KG1 (cell line): ENCODE results near the gene ZNF575.
"Not testable (repeated sequence)": the region's sequence is repeated elsewhere in the genome, so short reads cannot be mapped to it uniquely, and the experiment has no call there.

ENCODE experiments used
- DNase-seq: peaks from one replicate; lab custom pipeline; 2025; lab: John Stamatoyannopoulos, UW

Gene ZNF575

DNA sequence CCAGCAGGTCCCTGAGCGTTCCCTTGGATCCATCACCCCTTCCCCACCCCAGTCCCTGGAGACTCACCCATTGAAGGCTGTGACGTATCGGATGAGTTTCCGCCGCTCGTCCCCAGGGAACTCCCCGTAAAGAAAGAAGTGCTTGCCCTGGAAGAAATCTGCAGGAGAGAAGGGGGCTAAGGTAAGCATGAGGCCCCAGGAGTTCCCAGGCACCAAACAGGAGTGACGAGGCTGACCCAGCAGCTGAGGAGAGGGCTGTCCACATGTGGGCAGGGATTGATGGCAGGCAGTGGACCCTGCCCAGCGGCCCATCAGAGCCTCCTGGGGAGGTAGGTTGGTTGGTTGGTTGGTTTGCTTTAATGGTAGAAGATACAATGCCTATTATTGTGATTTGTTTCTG lies 11.1 kb downstream of the ZNF575 start:
- DNase-seq, result no peak

DNA sequence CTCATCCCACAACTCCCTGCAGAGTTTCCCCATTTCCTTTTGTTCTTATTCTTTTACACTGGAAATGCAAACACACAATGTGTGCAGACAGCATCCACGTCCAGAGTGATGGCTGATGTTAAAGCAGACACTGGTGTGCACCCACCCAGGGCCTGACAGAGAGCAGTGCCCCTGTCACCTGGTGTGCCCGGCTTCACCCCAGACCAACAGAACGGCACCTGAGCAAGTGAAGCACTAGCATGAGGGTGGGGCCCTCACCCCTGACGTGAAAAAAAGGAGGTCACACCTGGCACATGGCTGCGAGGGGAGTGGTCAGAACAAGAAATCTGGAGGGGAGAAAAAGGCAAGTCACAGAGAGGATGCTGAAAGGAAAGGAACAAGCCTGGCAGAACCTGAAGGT lies 12.3 kb downstream of the ZNF575 start:
- DNase-seq, result no peak

GRCh38 chr19:43545981-43546380 lies 13.0 kb downstream of the ZNF575 start:
- no peak for DNase-seq

- DNase-seq, result no peak
Observed at GRCh38 chr19:43546581-43546980, 13.6 kb downstream of the ZNF575 start.

DNA sequence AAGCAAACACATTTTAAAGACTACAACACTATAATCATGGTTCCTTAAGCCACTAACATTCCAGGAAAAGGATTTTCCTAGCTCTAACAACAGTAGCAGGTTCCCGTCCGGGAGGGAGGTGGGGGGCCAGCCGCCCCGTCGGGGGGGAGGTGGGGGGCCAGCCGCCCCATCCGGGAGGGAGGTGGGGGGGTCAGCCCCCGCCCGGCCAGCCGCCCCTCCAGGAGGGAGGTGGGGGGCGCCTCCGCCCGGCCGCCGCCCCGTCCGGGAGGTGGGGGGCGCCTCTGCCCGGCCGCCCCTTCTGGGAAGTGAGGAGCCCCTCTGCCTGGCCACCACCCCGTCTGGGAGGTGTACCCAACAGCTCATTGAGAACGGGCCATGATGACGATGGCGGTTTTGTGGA lies 14.9 kb downstream of the ZNF575 start:
- DNase-seq, result not testable (repeated sequence)

DNA sequence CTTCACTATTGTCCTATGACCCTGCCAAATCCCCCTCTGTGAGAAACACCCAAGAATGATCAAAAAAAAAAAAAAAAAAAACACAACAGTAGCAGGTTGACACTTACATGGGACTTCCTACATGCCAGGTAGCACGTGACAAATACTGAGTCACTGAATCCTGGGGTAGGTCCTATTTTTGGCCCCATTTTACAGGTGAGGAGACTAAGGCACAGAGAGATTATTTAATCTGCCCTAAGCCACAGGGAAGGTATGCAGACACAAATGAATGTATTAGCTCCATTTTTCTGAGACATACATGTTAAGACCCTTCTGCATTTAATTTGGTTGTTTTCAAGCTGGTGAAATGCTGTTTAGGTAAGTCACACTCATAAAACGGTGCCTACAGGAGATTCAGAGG lies 15.7 kb downstream of the ZNF575 start:
- no peak for DNase-seq

- DNase-seq, result no peak
Observed at GRCh38 chr19:43551399-43552197, 18.6 kb downstream of the ZNF575 start.

DNA sequence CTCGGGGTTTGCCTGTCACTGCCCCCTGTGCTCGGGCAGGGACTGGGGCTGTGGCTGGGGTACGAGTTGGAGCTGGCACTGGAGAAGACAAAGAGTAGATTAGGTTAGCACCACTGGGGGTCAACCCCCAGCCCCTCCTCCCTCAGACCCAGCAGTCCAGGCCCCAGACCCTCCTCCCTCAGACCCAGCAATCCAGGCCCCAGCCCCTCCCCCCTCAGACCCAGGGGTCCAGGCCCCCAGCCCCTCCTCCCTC lies 19.1 kb downstream of the ZNF575 start:
- no peak for DNase-seq

DNA sequence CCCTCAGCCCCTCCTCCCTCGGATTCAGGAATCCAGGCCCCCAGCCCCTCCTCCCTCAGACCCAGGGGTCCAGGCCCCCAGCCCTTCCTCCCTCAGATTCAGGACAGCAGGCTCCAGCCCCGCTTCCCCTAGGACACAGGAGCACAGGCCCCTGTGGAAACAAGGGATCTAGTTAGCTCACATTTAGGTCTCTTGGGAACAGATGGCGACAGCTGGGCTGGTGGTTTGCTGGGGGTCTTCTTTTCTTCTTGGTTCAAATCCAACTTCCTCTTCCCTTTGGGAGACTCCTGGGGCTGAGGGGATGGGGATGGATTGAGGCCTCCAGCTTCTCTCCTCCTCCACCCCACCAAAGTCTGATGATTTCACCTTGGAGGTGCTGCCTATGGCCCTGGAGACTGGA lies 19.6 kb downstream of the ZNF575 start:
- no peak for DNase-seq

GRCh38 chr19:43553656-43554055 lies 20.7 kb downstream of the ZNF575 start:
- DNase-seq, result no peak

GRCh38 chr19:43554317-43554895 lies 21.4 kb downstream of the ZNF575 start:
- no peak for DNase-seq

- peak; percentile 39 for DNase-seq
Observed at GRCh38 chr19:43555185-43555770, 22.3 kb downstream of the ZNF575 start.

DNA sequence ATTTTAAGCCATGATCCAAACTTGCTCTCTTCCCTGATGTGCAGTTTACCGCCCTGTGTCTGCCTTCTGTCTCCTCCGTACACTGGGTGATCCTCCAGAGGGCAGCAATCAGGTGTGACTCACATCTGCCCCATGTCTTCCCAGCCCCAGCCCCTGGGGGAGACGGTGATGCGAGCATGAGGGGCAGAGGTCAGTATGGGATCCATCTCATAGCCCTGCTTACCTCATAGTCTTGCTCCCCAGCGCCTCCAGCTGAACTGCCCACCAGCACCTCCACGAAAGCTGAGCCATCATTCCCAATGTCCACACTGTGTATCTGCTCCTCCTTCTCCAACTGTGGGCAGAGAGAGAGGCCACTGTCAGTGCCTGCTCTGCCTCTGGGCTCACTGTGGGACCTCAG lies 27.7 kb downstream of the ZNF575 start:
- DNase-seq, result no peak

- DNase-seq, result no peak
Observed at GRCh38 chr19:43561139-43561970, 28.4 kb downstream of the ZNF575 start.

DNA sequence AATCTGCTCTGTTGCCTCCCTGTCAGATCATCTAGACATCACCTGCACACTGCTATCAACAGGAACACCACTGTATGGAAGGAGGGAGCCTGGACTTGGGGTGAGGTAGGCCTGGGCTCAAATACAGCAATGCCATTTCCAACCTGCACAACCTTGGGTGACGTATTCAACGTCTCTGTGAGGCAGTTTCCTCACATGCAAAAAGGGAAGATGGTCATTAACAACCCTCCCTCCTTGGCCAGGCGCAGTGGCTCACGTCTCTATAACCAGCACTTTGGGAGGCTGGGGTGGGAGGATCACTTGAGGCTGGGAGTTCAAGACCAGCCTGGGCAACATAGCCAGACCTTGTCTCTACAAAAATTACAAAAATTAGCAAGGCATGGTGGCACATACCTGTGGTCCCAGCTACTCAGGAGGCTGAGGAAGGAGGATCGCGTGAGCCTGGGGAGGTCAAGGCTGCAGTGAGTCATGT lies 29.3 kb downstream of the ZNF575 start:
- DNase-seq, result no peak

DNA sequence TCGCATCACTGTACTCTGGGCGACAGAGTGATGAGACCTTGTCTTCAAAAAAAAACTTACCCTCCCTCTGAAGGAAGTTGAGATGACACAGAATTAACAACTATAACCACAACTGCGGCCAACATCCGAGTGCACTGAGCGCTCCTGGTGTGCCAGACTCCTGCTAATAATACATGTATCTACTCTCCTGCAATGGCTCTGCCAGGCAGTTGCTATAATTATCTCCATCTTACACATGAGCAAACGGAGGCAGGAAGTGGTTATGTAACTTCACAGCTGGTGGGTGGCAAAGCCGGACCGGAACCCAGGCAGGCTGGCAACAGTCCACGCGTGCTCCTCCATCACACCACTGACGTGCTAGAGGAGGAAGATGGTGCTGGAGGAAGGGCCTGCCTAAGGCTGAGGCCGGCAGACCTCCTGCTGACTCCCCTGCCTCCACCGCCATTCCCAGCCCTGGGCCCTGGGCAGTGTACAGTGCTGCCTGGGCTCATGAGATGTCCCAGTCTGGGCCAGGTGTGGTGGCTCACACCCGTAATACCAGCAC lies 29.8 kb downstream of the ZNF575 start:
- peak; percentile 89 for DNase-seq

DNA sequence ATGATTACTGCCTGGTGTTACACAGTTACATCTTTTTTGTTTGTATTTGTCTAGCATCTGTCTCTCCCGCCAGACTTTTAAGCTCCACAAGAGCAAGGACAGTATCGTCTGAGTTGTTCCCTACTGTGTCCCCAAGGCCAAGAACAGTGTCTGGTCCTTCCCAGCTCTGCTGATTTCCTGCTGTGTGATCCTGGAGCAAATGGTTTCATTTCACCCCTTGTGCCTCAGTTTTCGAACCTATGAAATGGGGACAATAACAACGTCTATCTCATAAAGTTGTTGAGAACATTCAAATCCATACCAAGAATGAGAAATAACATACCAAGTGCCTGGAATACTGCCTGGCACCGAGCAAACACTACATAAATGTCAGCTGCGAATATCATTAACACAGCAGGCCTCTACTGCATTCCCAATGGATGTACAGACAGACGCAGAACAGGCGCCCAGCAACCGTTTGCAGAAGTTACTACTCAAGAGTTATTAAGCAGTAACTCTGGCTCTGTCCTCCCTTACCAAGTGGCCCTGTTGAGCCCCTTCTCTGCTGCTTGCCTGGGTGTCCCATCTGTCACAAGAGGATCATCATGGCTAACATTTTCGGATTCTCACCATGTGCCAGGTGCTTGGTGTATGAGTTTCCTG lies 30.9 kb downstream of the ZNF575 start:
- DNase-seq, result no peak

GRCh38 chr19:43564800-43565199 lies 31.8 kb downstream of the ZNF575 start:
- no peak for DNase-seq

GRCh38 chr19:43569657-43570056 lies 36.7 kb downstream of the ZNF575 start:
- no peak for DNase-seq

DNA sequence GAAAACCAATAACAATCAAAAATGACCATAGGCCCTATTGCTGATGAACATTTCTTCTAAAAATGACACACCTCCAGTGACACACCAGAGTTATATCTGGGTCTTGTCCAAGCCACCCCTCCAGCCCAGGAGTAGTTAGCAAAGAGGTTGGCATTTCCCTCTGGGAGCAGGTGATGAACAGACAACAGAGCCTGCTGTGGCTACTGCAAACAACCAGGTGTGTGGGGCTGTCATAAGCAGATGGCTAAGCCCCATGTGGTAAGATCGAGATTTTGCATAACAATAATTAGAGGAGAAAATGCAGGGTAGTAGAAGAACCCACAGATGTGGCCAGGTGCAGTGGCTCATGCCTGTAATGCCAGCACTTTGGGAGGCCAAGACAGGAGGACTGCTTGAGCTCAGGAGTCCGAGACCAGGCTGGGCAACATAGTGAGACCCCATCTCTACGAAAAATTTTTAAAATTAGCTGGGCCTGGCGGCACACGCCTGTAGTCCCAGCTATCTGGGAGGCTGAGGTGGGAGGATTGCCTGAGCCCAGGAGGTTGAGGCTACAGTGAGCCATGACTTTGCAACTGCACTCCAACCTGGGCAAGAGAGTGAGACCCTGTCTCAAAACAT lies 37.3 kb downstream of the ZNF575 start:
- no peak for DNase-seq

- DNase-seq, result no peak
Observed at GRCh38 chr19:43572171-43572588, 39.2 kb downstream of the ZNF575 start.
